Transverse colon (tissue), 4 donors: ENCODE measurements around the gene APLNR. TPM values are rescaled to one million over a fixed set of nuclear protein-coding genes. Genes with fewer than 3 reads are reported as not detected.

Source experiments
- DNase-seq: peaks from one replicate; pipeline ENCODE4 v3.0.0-alpha.2; 2019
- H3K27ac ChIP-seq, 4 donors: fragments of 200-600 bp; sonication (generic); 2 replicates each; pipeline ENCODE4 v1.5.1; 2016 to 2018; ENCODE audit warnings: inconsistent platforms in 4 of 4
- H3K27me3 ChIP-seq: fragments of 200-600 bp; sonication (generic); 2 replicates; pipeline ENCODE4 v1.5.1; 2017; ENCODE audit warnings: inconsistent platforms
- H3K36me3 ChIP-seq, 4 donors: fragments of 200-600 bp; sonication (generic); 2 replicates each; pipeline ENCODE4 v1.5.1; 2017 to 2019; ENCODE audit warnings: inconsistent platforms in 4 of 4
- H3K4me1 ChIP-seq, 4 donors: fragments of 200-600 bp; sonication (generic); 2 replicates each; pipeline ENCODE4 v1.5.1; 2017 to 2020; ENCODE audit warnings: inconsistent platforms in 4 of 4
- H3K4me3 ChIP-seq, 4 donors: fragments of 200-600 bp; sonication (generic); 1 replicate in 1 of 4; 2 replicates in 3 of 4; pipeline versions ENCODE4 v1.5.1 to v1.6.1; 2017 to 2019; ENCODE audit warnings: inconsistent platforms in 4 of 4
- H3K9me3 ChIP-seq, 2 donors: fragments of 200-600 bp; sonication (generic); 2 replicates each; pipeline ENCODE4 v1.5.1; 2017 to 2019; ENCODE audit warnings: inconsistent platforms in 2 of 2
- POLR2A ChIP-seq: fragments of 450-650 bp; IDR thresholded peaks from one replicate; pipeline ENCODE4 v1.6.1; 2016; ENCODE audit warnings: antibody characterized with exemption, mild to moderate bottlenecking, moderate library complexity
- WGBS, 2 donors: methylation state at CpG; one replicate each; pipeline ENCODE4 v1.1.5; 2018; ENCODE audit warnings: low coverage in 1 of 2; 5-methylcytosine and 5-hydroxymethylcytosine counted together
- in situ Hi-C, 4 donors: fragments of 200-750 bp; cut with MboI; loops; one replicate each; pipeline versions ENCODE4 v1.15.0 to v1.15.1; 2017; ENCODE audit warnings: low sequenced_read_pairs in 3 of 4, low pct_ligation_motif_present in 1 of 4, low pct_unique_long_range_greater_than_20kb in 1 of 4
- intact Hi-C: fragments of 100-400 bp; cut with DNase I; formaldehyde crosslinking; loops from one replicate; pipeline ENCODE4 v1.15.1; 2023; ENCODE audit warnings: low total_unique reads
- total RNA-seq, 4 donors: library from RNA; depleted of rRNA; stranded (reverse); fragments of >200 nt; gene quantifications; one replicate each; pipeline ENCODE4 v1.1.0, GENCODE V29; 2016

Gene APLNR
- total RNA-seq, 4 donors from 2014 or later = 0.68 to 2.6 (median 2.1) TPM; not detected in 1

- no peak for DNase-seq
- no peaks in the 10 kb centered on the region for H3K4me1 ChIP-seq
- H3K27ac ChIP-seq = no peak overlapping the region
- H3K9me3 ChIP-seq = no peaks in the 10 kb centered on the region
- TF ChIP-seq POLR2A = no peak
- 93 to 96% methylated on average over 4 of the region's 4 CpGs for WGBS, 2 donors
- H3K27me3 ChIP-seq = no peaks in the 10 kb centered on the region
- intact Hi-C loops = no loop called here
- no peak overlapping the region for H3K4me3 ChIP-seq
- no peaks in the 10 kb centered on the region for H3K36me3 ChIP-seq
- in situ Hi-C loops = no loop called here
Measured at GRCh38 chr11:57190548-57190947, 46.5 kb downstream of the APLNR start.

Other genes with a start within 250 kb of the APLNR start
- gene OR5AK2, start 248.3 kb downstream of the APLNR start, total RNA-seq = not detected
- gene LRRC55, start 55.3 kb downstream of the APLNR start, total RNA-seq = under 1 TPM in 2 of 4 donors, not detected in 2; 0.14 to 0.16 TPM
- gene TNKS1BP1, start 87.7 kb upstream of the APLNR start, total RNA-seq = 100 to 1,000 TPM in 3 of 4 donors, 10 to 100 TPM in 1; 74.3 to 122 (median 119) TPM
- gene SSRP1, start 98.6 kb upstream of the APLNR start, total RNA-seq = 10 to 100 TPM; 32.0 to 59.4 (median 45.5) TPM
- not detected for gene P2RX3, start 101.1 kb upstream of the APLNR start, total RNA-seq
- not detected for gene PRG3, start 143.9 kb upstream of the APLNR start, total RNA-seq
- gene PRG2, start 153.4 kb upstream of the APLNR start, total RNA-seq = not detected
- gene SLC43A3, start 189.9 kb upstream of the APLNR start, total RNA-seq = 10 to 100 TPM in 3 of 4 donors, 1 to 10 TPM in 1; 6.0 to 35.9 (median 19.4) TPM
- gene RTN4RL2, start 223.3 kb upstream of the APLNR start, total RNA-seq = under 1 TPM in 1 of 4 donors, not detected in 3; 0.48 TPM